Fibroblast of skin of right biceps (primary cell): ENCODE measurements around the gene CDC37L1.
A peak's percentile ranks its signal among the peaks of the same experiment; 100 is the strongest.
"Not testable (repeated sequence)": the region's sequence is repeated elsewhere in the genome, so short reads cannot be mapped to it uniquely, and the experiment has no call there.

Experiments used
- DNase-seq: peaks from one replicate; pipeline ENCODE4 v3.0.0-alpha.2; 2013

CDC37L1 gene

GRCh38 chr9:4716163-4716562, 36.8 kb downstream of the CDC37L1 start:
- DNase-seq, result no peak

- no peak for DNase-seq
Observed at GRCh38 chr9:4717815-4718214, 38.4 kb downstream of the CDC37L1 start.

- DNase-seq, result no peak
Observed at GRCh38 chr9:4718911-4719310, 39.5 kb downstream of the CDC37L1 start.

GRCh38 chr9:4721736-4722135, 42.4 kb downstream of the CDC37L1 start:
- DNase-seq, result no peak

- no peak for DNase-seq
Observed at GRCh38 chr9:4725706-4726442, 46.5 kb downstream of the CDC37L1 start.

GRCh38 chr9:4727593-4727992, 48.2 kb downstream of the CDC37L1 start:
- DNase-seq, result no peak

- DNase-seq, result no peak
Observed at GRCh38 chr9:4732890-4733289, 53.5 kb downstream of the CDC37L1 start.

- no peak for DNase-seq
Observed at GRCh38 chr9:4734150-4734549, 54.8 kb downstream of the CDC37L1 start.

GRCh38 chr9:4738866-4739586, 59.7 kb downstream of the CDC37L1 start:
- no peak for DNase-seq

GRCh38 chr9:4739587-4740387, 60.4 kb downstream of the CDC37L1 start:
- DNase-seq, result no peak

GRCh38 chr9:4740388-4740637, 60.9 kb downstream of the CDC37L1 start:
- DNase-seq, result no peak

GRCh38 chr9:4740638-4741364, 61.4 kb downstream of the CDC37L1 start, which contains the start of gene AK3:
Gene AK3, minus strand, starts transcription at chr9:4741202. Its CDS starts 115 bp downstream, at chr9:4741087.
- peak; percentile 87 for DNase-seq

GRCh38 chr9:4741365-4742089, 62.2 kb downstream of the CDC37L1 start:
- DNase-seq, result no peak

- no peak for DNase-seq
Observed at GRCh38 chr9:4742246-4742645, 62.9 kb downstream of the CDC37L1 start.

GRCh38 chr9:4743131-4743875, 63.9 kb downstream of the CDC37L1 start:
- no peak for DNase-seq

- no peak for DNase-seq
Observed at GRCh38 chr9:4746278-4747030, 67.1 kb downstream of the CDC37L1 start.

- no peak for DNase-seq
Observed at GRCh38 chr9:4748612-4749011, 69.2 kb downstream of the CDC37L1 start.

GRCh38 chr9:4750023-4750673, 70.8 kb downstream of the CDC37L1 start:
- DNase-seq, result peak; percentile 37

GRCh38 chr9:4754530-4754929, 75.2 kb downstream of the CDC37L1 start:
- not testable (repeated sequence) for DNase-seq

- DNase-seq, result no peak
Observed at GRCh38 chr9:4755026-4755609, 75.7 kb downstream of the CDC37L1 start.
